H1 (cell line): ENCODE measurements around the gene MBD3. TPM values are rescaled to one million over a fixed set of nuclear protein-coding genes. Genes with fewer than 3 reads are reported as not detected.

Source experiments
- CTCF ChIA-PET: fragments of 300-600 bp; sonication (Branson Sonifier 250); formaldehyde crosslinking; loops from one replicate; lab custom pipeline; 2021; ENCODE audit not compliant: partially characterized antibody; lab: Charles Lee
- POLR2A ChIA-PET: fragments of 300-600 bp; sonication (Branson Sonifier 250); formaldehyde crosslinking; loops from one replicate; lab custom pipeline; 2021; ENCODE audit warnings: inconsistent platforms; ENCODE audit not compliant: partially characterized antibody; lab: Charles Lee
- DNase-seq, 2 experiments: peaks; one replicate each; pipeline versions ENCODE4 v3.0.0 to v3.0.0-alpha.2; 2010 to 2022; ENCODE audit warnings: low spot score in 2 of 2, low read depth in 1 of 2, mixed read lengths in 1 of 2
- FAIRE-seq: peaks from 2 replicates; lab custom pipeline; 2011; peaks lifted over from hg19 to GRCh38; lab: Jason Lieb, UNC
- H2AFZ ChIP-seq: 2 replicates; pipeline ENCODE4 v1.8.1; 2012; ENCODE audit warnings: low read length, inconsistent platforms
- H2AK5ac ChIP-seq: 2 replicates; pipeline ENCODE4 v1.6.1; 2013; ENCODE audit warnings: low read depth, low read length
- H2BK120ac ChIP-seq: replicated peaks from 2 replicates; pipeline ENCODE3; 2013; ENCODE audit warnings: low read depth, low read length, inconsistent platforms
- H2BK12ac ChIP-seq: 2 replicates; pipeline ENCODE4 v1.6.1; 2013; ENCODE audit warnings: low read depth, low read length
- H2BK15ac ChIP-seq: 2 replicates; pipeline ENCODE4 v1.6.1; 2013; ENCODE audit warnings: low read length
- H2BK20ac ChIP-seq: 2 replicates; pipeline ENCODE4 v1.6.1; 2013; ENCODE audit warnings: low read length
- H2BK5ac ChIP-seq: 2 replicates; pipeline ENCODE4 v1.6.1; 2013; ENCODE audit warnings: low read depth, low read length
- H3K14ac ChIP-seq: 2 replicates; pipeline ENCODE4 v1.6.1; 2013; ENCODE audit warnings: inconsistent platforms; ENCODE audit not compliant: insufficient read length
- H3K18ac ChIP-seq: 2 replicates; pipeline ENCODE4 v1.6.1; 2013; ENCODE audit warnings: low read length; ENCODE audit errors: extremely low read depth
- H3K23ac ChIP-seq: 2 replicates; pipeline ENCODE4 v1.6.1; 2013; ENCODE audit warnings: inconsistent platforms; ENCODE audit not compliant: insufficient read length
- H3K23me2 ChIP-seq: 2 replicates; pipeline ENCODE4 v1.6.1; 2013; ENCODE audit warnings: low read depth, low read length
- H3K27ac ChIP-seq: 2 replicates; pipeline ENCODE4 v1.6.1; 2011; ENCODE audit warnings: low read depth, low read length, inconsistent platforms
- H3K27me3 ChIP-seq, 4 experiments: replicated peaks in 1 of 4; 1 replicate in 1 of 4; 2 replicates in 3 of 4; pipeline versions ENCODE4 v1.6.1 to v1.8.1; 2011 to 2013; ENCODE audit warnings: low read length in 3 of 4, mild to moderate bottlenecking in 3 of 4, inconsistent platforms in 2 of 4, mixed read lengths in 2 of 4, moderate library complexity in 1 of 4; ENCODE audit not compliant: control insufficient read depth in 3 of 4, insufficient read depth in 3 of 4; ENCODE audit errors: extremely low read depth in 1 of 4
- H3K36me3 ChIP-seq, 4 experiments: 2 replicates each; pipeline versions ENCODE4 v1.6.1 to v1.8.1; 2011 to 2013; ENCODE audit warnings: mild to moderate bottlenecking in 4 of 4, low read length in 3 of 4, moderate library complexity in 2 of 4, control low read depth in 1 of 4, inconsistent platforms in 1 of 4; ENCODE audit not compliant: insufficient read depth in 4 of 4, control insufficient read depth in 2 of 4
- H3K4ac ChIP-seq: replicated peaks from 2 replicates; pipeline ENCODE3; 2013; ENCODE audit warnings: low read length, low read depth, mixed read lengths, inconsistent platforms; ENCODE audit not compliant: insufficient read length
- H3K4me1 ChIP-seq, 4 experiments: replicated peaks in 1 of 4; 1 replicate in 1 of 4; 2 replicates in 3 of 4; pipeline versions ENCODE4 v1.6.1 to v1.8.1; 2011 to 2013; ENCODE audit warnings: low read length in 3 of 4, inconsistent platforms in 2 of 4, mixed read lengths in 1 of 4; ENCODE audit not compliant: insufficient read depth in 4 of 4, control insufficient read depth in 3 of 4
- H3K4me2 ChIP-seq, 2 experiments: 2 replicates each; pipeline versions ENCODE4 v1.6.1 to v1.8.1; 2011 to 2013; ENCODE audit warnings: low read depth in 2 of 2, low read length in 2 of 2, control low read depth in 1 of 2, inconsistent platforms in 1 of 2, mild to moderate bottlenecking in 1 of 2; ENCODE audit not compliant: insufficient read depth in 1 of 2
- H3K4me3 ChIP-seq, 4 experiments: fragments of 200-600, 300-600 bp in 1 of 4; sonication (generic), shearing (Covaris generic), sonication (Bioruptor Twin) in 1 of 4; 2 replicates each; pipeline versions ENCODE4 v1.5.1 to v1.8.1; 2011 to 2016; ENCODE audit warnings: low read length in 4 of 4, low read depth in 3 of 4, control low read depth in 2 of 4, inconsistent platforms in 2 of 4, mild to moderate bottlenecking in 2 of 4, mixed read lengths in 1 of 4, moderate library complexity in 1 of 4; ENCODE audit not compliant: insufficient read depth in 2 of 4; ENCODE audit errors: extremely low read depth in 1 of 4
- H3K56ac ChIP-seq: replicated peaks from 2 replicates; pipeline ENCODE3; 2013; ENCODE audit warnings: low read depth, mild to moderate bottlenecking, mixed read lengths, low read length, inconsistent platforms; ENCODE audit not compliant: insufficient read length
- H3K79me1 ChIP-seq: 2 replicates; pipeline ENCODE4 v1.6.1; 2013; ENCODE audit warnings: low read depth, low read length, control low read depth
- H3K79me2 ChIP-seq, 2 experiments: 2 replicates each; pipeline versions ENCODE4 v1.6.1 to v1.8.1; 2012 to 2013; ENCODE audit warnings: low read length in 2 of 2, mild to moderate bottlenecking in 2 of 2, inconsistent platforms in 1 of 2; ENCODE audit not compliant: insufficient read depth in 2 of 2, control insufficient read depth in 1 of 2
- H3K9ac ChIP-seq, 4 experiments: replicated peaks in 1 of 4; 1 replicate in 1 of 4; 2 replicates in 3 of 4; pipeline versions ENCODE4 v1.6.1 to v1.8.1; 2011 to 2013; ENCODE audit warnings: low read depth in 3 of 4, low read length in 3 of 4, control low read depth in 2 of 4, mild to moderate bottlenecking in 2 of 4, moderate library complexity in 2 of 4, inconsistent platforms in 1 of 4; ENCODE audit errors: extremely low read depth in 1 of 4
- H3K9me3 ChIP-seq, 2 experiments: 2 replicates each; pipeline versions ENCODE4 v1.6.1 to v1.8.1; 2012 to 2013; ENCODE audit warnings: mild to moderate bottlenecking in 2 of 2, moderate library complexity in 2 of 2, control low read depth in 1 of 2, inconsistent platforms in 1 of 2, low read depth in 1 of 2, low read length in 1 of 2, mixed read lengths in 1 of 2; ENCODE audit not compliant: insufficient read depth in 2 of 2
- H4K20me1 ChIP-seq, 2 experiments: replicated peaks in 1 of 2; 2 replicates each; pipeline versions ENCODE3 to v1.8.1; 2011 to 2013; ENCODE audit warnings: inconsistent platforms in 2 of 2, low read length in 2 of 2, mild to moderate bottlenecking in 1 of 2; ENCODE audit not compliant: insufficient read depth in 2 of 2, control insufficient read depth in 1 of 2
- H4K5ac ChIP-seq: 2 replicates; pipeline ENCODE4 v1.6.1; 2013; ENCODE audit warnings: low read length, low read depth, mixed read lengths, inconsistent platforms; ENCODE audit not compliant: insufficient read length
- H4K8ac ChIP-seq: 2 replicates; pipeline ENCODE4 v1.8.0; 2013; ENCODE audit warnings: mild to moderate bottlenecking, moderate library complexity, low read length, inconsistent platforms; ENCODE audit not compliant: insufficient read depth; ENCODE audit errors: extremely low read depth
- H4K91ac ChIP-seq: replicated peaks from 2 replicates; pipeline ENCODE3; 2013; ENCODE audit warnings: low read length, mixed read lengths, inconsistent platforms; ENCODE audit not compliant: insufficient read length
- BRCA1 ChIP-seq: IDR thresholded peaks from 2 replicates; pipeline ENCODE4 v1.6.1; 2012; ENCODE audit warnings: low read depth, low read length, improper control_type of control experiment
- CBX8 ChIP-seq: fragments of 300-800, 300-1000 bp; sonication (generic); IDR thresholded peaks from 2 replicates; pipeline ENCODE4 v1.7.1; 2016; ENCODE audit warnings: low read depth, low read length, borderline replicate concordance
- CHD2 ChIP-seq: IDR thresholded peaks from 2 replicates; pipeline ENCODE4 v1.6.1; 2012; ENCODE audit warnings: low read length, improper control_type of control experiment
- CREB1 ChIP-seq: IDR thresholded peaks from 2 replicates; pipeline ENCODE4 v1.6.1; 2012; ENCODE audit warnings: inconsistent platforms
- JUN ChIP-seq: IDR thresholded peaks from 2 replicates; pipeline ENCODE4 v1.6.1; 2011; ENCODE audit warnings: low read depth, mild to moderate bottlenecking, improper control_type of control experiment, low read length
- JUND ChIP-seq: IDR thresholded peaks from 2 replicates; pipeline ENCODE4 v1.6.1; 2011; ENCODE audit warnings: mild to moderate bottlenecking, improper control_type of control experiment, low read length
- MAFK ChIP-seq: IDR thresholded peaks from 2 replicates; pipeline ENCODE4 v1.6.1; 2012; ENCODE audit warnings: low read depth, mild to moderate bottlenecking, improper control_type of control experiment, low read length
- RXRA ChIP-seq: IDR thresholded peaks from 2 replicates; pipeline ENCODE4 v1.6.1; 2011; ENCODE audit warnings: low read depth, mild to moderate bottlenecking, low read length, moderate library complexity; ENCODE audit not compliant: insufficient read depth
- SIN3A ChIP-seq, 2 experiments: IDR thresholded peaks in 1 of 2; conservative IDR thresholded peaks in 1 of 2; 2 replicates each; pipeline ENCODE4 v1.6.1; 2011 to 2012; ENCODE audit warnings: low read length in 2 of 2, improper control_type of control experiment in 1 of 2, low read depth in 1 of 2, mild to moderate bottlenecking in 1 of 2
- TEAD4 ChIP-seq: IDR thresholded peaks from 2 replicates; pipeline ENCODE4 v1.6.1; 2012; ENCODE audit warnings: low read depth, low read length, inconsistent platforms, mixed read lengths
- WGBS, 2 experiments: shearing (Covaris generic) in 1 of 2; methylation state at CpG; one replicate each; pipeline versions ENCODE4 v1.1.6 to v1.1.7; 2013 to 2015; ENCODE audit warnings: low lambda C conversion rate in 2 of 2, mixed read lengths in 2 of 2, inconsistent platforms in 1 of 2, low coverage in 1 of 2, missing lambda C conversion rate in 1 of 2; ENCODE audit not compliant: insufficient replicate concordance in 2 of 2, insufficient coverage in 1 of 2, insufficient read length in 1 of 2; ENCODE audit errors: extremely low coverage in 1 of 2, missing lambda C conversion rate in 1 of 2; 5-methylcytosine and 5-hydroxymethylcytosine counted together
- polyA plus RNA-seq, 7 experiments: library from polyadenylated mRNA; depleted of rRNA in 3 of 7; stranded (reverse) in 5 of 7; unstranded in 2 of 7; fragments of >200 nt in 5 of 7; fragments of 200-250 nt in 2 of 7; gene quantifications; 1 replicate in 5 of 7; 2 replicates in 1 of 7; 4 replicates in 1 of 7; pipeline versions ENCODE4 v1.2.1 to v1.2.3, GENCODE V29; 2011 to 2013; ENCODE audit warnings: missing spikeins in 2 of 7, mixed read lengths in 2 of 7
- total RNA-seq: library from RNA; stranded (reverse); fragmentation: NEBNext Ultra II Directional; extraction: Animal tissue kit (Norgen Biotek cat#: 25700); gene quantifications from 2 replicates; pipeline ENCODE4 v1.2.1, GENCODE V29; 2021
- TF ChIP-seq, protein P1 (sequence below): IDR thresholded peaks from 2 replicates; pipeline ENCODE4 v1.6.1; 2012; ENCODE audit warnings: low read length, inconsistent platforms
- TF ChIP-seq, protein P2 (sequence below): IDR thresholded peaks from 2 replicates; pipeline ENCODE4 v1.6.1; 2011; ENCODE audit warnings: low read depth, mild to moderate bottlenecking, low read length; ENCODE audit not compliant: insufficient read depth

Gene MBD3
- total and polyA plus RNA-seq, 2 of the 8 experiments (the other 6 are each of a cell fraction or from before 2014, with no cell fraction given): 88.2 to 110 TPM

DNA sequence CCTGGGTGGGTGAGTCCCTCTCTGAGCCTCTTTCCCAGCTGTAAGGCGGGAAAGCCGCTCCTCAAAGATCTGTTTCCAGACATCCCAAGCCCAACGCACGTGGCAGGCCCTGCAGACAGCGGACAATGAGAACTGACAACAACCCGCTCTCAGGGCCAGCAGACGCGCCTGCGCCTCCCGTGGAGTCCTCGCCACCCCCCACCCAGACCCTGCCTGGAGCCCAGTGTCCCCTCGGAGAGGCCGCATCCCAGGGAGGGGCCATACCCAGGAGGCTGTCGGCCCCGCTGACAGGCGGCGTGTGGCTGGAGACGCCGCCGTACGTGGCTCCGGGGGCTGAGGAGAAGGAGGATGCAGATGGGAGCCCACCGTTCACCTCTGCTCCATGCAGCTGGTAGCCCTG is 28.9 kb upstream of the MBD3 start:
- Histone ChIP-seq H2BK20ac (no peak overlapping the region), H2BK5ac (no peak overlapping the region), H3K27ac (no peak overlapping the region), H3K4ac (no peak overlapping the region), H2BK120ac (no peak overlapping the region), H3K23ac (no peak overlapping the region), H4K20me1 (peaks cover 19 to 28% of the 10 kb centered on the region in 2 experiments), H3K23me2 (no peaks in the 10 kb centered on the region), H3K4me2 (no peak overlapping the region), H4K8ac (no peak overlapping the region), H3K79me1 (peaks cover 3% of the 10 kb centered on the region; the same call in 1 of the 2 replicates), H3K14ac (no peak overlapping the region), H3K4me1 (peaks cover 0 to 8% (median 4%) of the 10 kb centered on the region in 4 experiments; a peak in 3 of 7 replicates), H3K4me3 (no peak overlapping the region), H4K5ac (no peak overlapping the region), H3K79me2 (peaks cover 0 to 4% of the 10 kb centered on the region in 2 experiments; a peak in 1 of 4 replicates), H2AFZ (no peak overlapping the region), H3K18ac (no peak overlapping the region), H3K9me3 (no peaks in the 10 kb centered on the region), H3K27me3 (no peaks in the 10 kb centered on the region), H4K91ac (no peak overlapping the region), H2AK5ac (no peak overlapping the region), H3K9ac (no peak overlapping the region), H3K56ac (no peak overlapping the region), H3K36me3 (peaks cover 16 to 74% (median 52%) of the 10 kb centered on the region in 4 experiments), H2BK15ac (no peak overlapping the region), H2BK12ac (no peak overlapping the region)
- TF ChIP-seq, protein P1, sequence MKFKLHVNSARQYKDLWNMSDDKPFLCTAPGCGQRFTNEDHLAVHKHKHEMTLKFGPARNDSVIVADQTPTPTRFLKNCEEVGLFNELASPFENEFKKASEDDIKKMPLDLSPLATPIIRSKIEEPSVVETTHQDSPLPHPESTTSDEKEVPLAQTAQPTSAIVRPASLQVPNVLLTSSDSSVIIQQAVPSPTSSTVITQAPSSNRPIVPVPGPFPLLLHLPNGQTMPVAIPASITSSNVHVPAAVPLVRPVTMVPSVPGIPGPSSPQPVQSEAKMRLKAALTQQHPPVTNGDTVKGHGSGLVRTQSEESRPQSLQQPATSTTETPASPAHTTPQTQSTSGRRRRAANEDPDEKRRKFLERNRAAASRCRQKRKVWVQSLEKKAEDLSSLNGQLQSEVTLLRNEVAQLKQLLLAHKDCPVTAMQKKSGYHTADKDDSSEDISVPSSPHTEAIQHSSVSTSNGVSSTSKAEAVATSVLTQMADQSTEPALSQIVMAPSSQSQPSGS: no peak
- no peak for TF ChIP-seq MAFK
- TF ChIP-seq BRCA1: no peak
- TF ChIP-seq CHD2: no peak
- no peak for TF ChIP-seq RXRA
- no peak for TF ChIP-seq JUND
- TF ChIP-seq CBX8: no peak
- no peak for TF ChIP-seq SIN3A (conservative IDR thresholded peaks at IDR 0.05 in 1 of 2, IDR thresholded peaks at IDR 0.05 in 1 of 2; ENCODE audit: low read depth in 1 of 2, low read length in 2 of 2)
- TF ChIP-seq TEAD4: no peak
- no peak for TF ChIP-seq JUN
- TF ChIP-seq, protein P2, sequence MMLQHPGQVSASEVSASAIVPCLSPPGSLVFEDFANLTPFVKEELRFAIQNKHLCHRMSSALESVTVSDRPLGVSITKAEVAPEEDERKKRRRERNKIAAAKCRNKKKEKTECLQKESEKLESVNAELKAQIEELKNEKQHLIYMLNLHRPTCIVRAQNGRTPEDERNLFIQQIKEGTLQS: no peak
- TF ChIP-seq CREB1: no peak
- DNase-seq: no peak
- 83% methylated on average over 22 of the region's 23 CpGs; no CpG with 5 or more reads in 1 of the 2 experiments for WGBS, 2 experiments
- ChIA-PET POLR2A (interaction anchor here (1.2 to 2.5 kb wide), 5 partner anchors 11 to 30 kb away, joined by 3 to 8 read pairs (median 5); no protein-coding TSS in a partner anchor), CTCF (interaction anchor here (0.6 kb wide), 1 partner anchor 186 kb away, joined by 3 read pairs; no protein-coding TSS in a partner anchor)
- FAIRE-seq: no peak
